Activated T-helper 9 cell treated with anti-CD3 and anti-CD28 coated beads, Interleukin-2, amount 50 U/mL, for 16 hours (primary cell): ENCODE measurements around the gene SORCS2.

ENCODE experiments used
- DNase-seq: peaks from one replicate; pipeline ENCODE4 v3.0.0-alpha.2; 2020; ENCODE audit warnings: low read depth

Gene SORCS2

GRCh38 chr4:7668826-7669225 is 476.5 kb downstream of the SORCS2 start:
- DNase-seq = no peak

GRCh38 chr4:7672601-7673000 is 480.3 kb downstream of the SORCS2 start:
- no peak for DNase-seq

GRCh38 chr4:7673121-7673520 is 480.8 kb downstream of the SORCS2 start:
- DNase-seq = no peak

GRCh38 chr4:7674706-7675105 is 482.4 kb downstream of the SORCS2 start:
- no peak for DNase-seq

GRCh38 chr4:7675136-7675535 is 482.8 kb downstream of the SORCS2 start:
- no peak for DNase-seq

- no peak for DNase-seq
Measured at GRCh38 chr4:7675612-7676320, 483.4 kb downstream of the SORCS2 start.

- DNase-seq = no peak
Measured at GRCh38 chr4:7676398-7676922, 484.1 kb downstream of the SORCS2 start.

- DNase-seq = no peak
Measured at GRCh38 chr4:7677086-7677485, 484.7 kb downstream of the SORCS2 start.

- DNase-seq = no peak
Measured at GRCh38 chr4:7677799-7678301, 485.5 kb downstream of the SORCS2 start.

- DNase-seq = no peak
Measured at GRCh38 chr4:7678318-7678852, 486.0 kb downstream of the SORCS2 start.

GRCh38 chr4:7679406-7680040 is 487.2 kb downstream of the SORCS2 start:
- DNase-seq = no peak

- DNase-seq = no peak
Measured at GRCh38 chr4:7680106-7680505, 487.8 kb downstream of the SORCS2 start.

- no peak for DNase-seq
Measured at GRCh38 chr4:7680731-7681130, 488.4 kb downstream of the SORCS2 start.

- DNase-seq = no peak
Measured at GRCh38 chr4:7683126-7683703, 490.9 kb downstream of the SORCS2 start.

GRCh38 chr4:7684294-7684693 is 492.0 kb downstream of the SORCS2 start:
- DNase-seq = no peak

- no peak for DNase-seq
Measured at GRCh38 chr4:7686070-7686870, 493.9 kb downstream of the SORCS2 start.

- no peak for DNase-seq
Measured at GRCh38 chr4:7687006-7687405, 494.7 kb downstream of the SORCS2 start.

GRCh38 chr4:7687796-7688195 is 495.5 kb downstream of the SORCS2 start:
- no peak for DNase-seq

- no peak for DNase-seq
Measured at GRCh38 chr4:7689773-7690693, 497.7 kb downstream of the SORCS2 start.

- no peak for DNase-seq
Measured at GRCh38 chr4:7691061-7691460, 498.7 kb downstream of the SORCS2 start.

- DNase-seq = no peak
Measured at GRCh38 chr4:7691982-7692381, 499.6 kb downstream of the SORCS2 start.
